Measurements from ENCODE around the gene PSMD8. TPM values are rescaled to one million over a fixed set of nuclear protein-coding genes. Genes with fewer than 3 reads are reported as not detected.

The PSMD8 gene
- total RNA-seq, 1 donor from 2014 or later, result 162 TPM

- H3K4me3 Mint-ChIP-seq (ENCODE audit: unreplicated experiment), result no peak overlapping the region
- DNase-seq (ENCODE audit: extremely low spot score, unreplicated experiment), result no peak
- H3K36me3 Mint-ChIP-seq (ENCODE audit: unreplicated experiment), result no peaks in the 10 kb centered on the region
- H3K9me3 Mint-ChIP-seq (ENCODE audit: unreplicated experiment), result no peaks in the 10 kb centered on the region
- peaks cover 13% of the 10 kb centered on the region for H3K27me3 Mint-ChIP-seq (ENCODE audit: unreplicated experiment)
- no peak for TF ChIP-seq CTCF (IDR thresholded peaks at IDR 0.05)
- peaks cover 10% of the 10 kb centered on the region for H3K4me1 Mint-ChIP-seq (ENCODE audit: unreplicated experiment)
- H3K27ac Mint-ChIP-seq (ENCODE audit: unreplicated experiment), result no peak overlapping the region
Measured at GRCh38 chr19:38370299-38370698, 4.1 kb upstream of the PSMD8 start.

GRCh38 chr19:38371081-38371480 lies 3.3 kb upstream of the PSMD8 start:
- Mint-ChIP-seq H3K27me3 (ENCODE audit: unreplicated experiment) (peaks cover 13% of the 10 kb centered on the region), H3K36me3 (ENCODE audit: unreplicated experiment) (no peaks in the 10 kb centered on the region), H3K4me3 (ENCODE audit: unreplicated experiment) (no peak overlapping the region)

GRCh38 chr19:38373907-38374331 lies 452 bp upstream of the PSMD8 start:
- Mint-ChIP-seq H3K27ac (ENCODE audit: unreplicated experiment) (peak overlapping the region; percentile 96), H3K9me3 (ENCODE audit: unreplicated experiment) (no peaks in the 10 kb centered on the region), H3K27me3 (ENCODE audit: unreplicated experiment) (peaks cover 13% of the 10 kb centered on the region), H3K4me1 (ENCODE audit: unreplicated experiment) (peaks cover 24% of the 10 kb centered on the region), H3K4me3 (ENCODE audit: unreplicated experiment) (peak overlapping the region; percentile 100), H3K36me3 (ENCODE audit: unreplicated experiment) (no peaks in the 10 kb centered on the region)
- no peak for TF ChIP-seq CTCF (IDR thresholded peaks at IDR 0.05)
- DNase-seq (ENCODE audit: extremely low spot score, unreplicated experiment), result no peak

More at GRCh38 chr19:38371081-38371480, 3.3 kb upstream of the PSMD8 start:
- Mint-ChIP-seq H3K27ac (ENCODE audit: unreplicated experiment) (no peak overlapping the region), H3K9me3 (ENCODE audit: unreplicated experiment) (no peaks in the 10 kb centered on the region), H3K4me1 (ENCODE audit: unreplicated experiment) (peaks cover 18% of the 10 kb centered on the region)
- TF ChIP-seq CTCF (IDR thresholded peaks at IDR 0.05), result no peak
- DNase-seq (ENCODE audit: extremely low spot score, unreplicated experiment), result no peak

- Mint-ChIP-seq H3K36me3 (ENCODE audit: unreplicated experiment) (peaks cover 6% of the 10 kb centered on the region), H3K4me1 (ENCODE audit: unreplicated experiment) (peaks cover 24% of the 10 kb centered on the region), H3K27me3 (ENCODE audit: unreplicated experiment) (peaks cover 13% of the 10 kb centered on the region), H3K27ac (ENCODE audit: unreplicated experiment) (peak overlapping the region; percentile 99), H3K4me3 (ENCODE audit: unreplicated experiment) (peak overlapping the region; percentile 100), H3K9me3 (ENCODE audit: unreplicated experiment) (no peaks in the 10 kb centered on the region)
- TF ChIP-seq CTCF (IDR thresholded peaks at IDR 0.05), result no peak
- DNase-seq (ENCODE audit: extremely low spot score, unreplicated experiment), result no peak
Measured at GRCh38 chr19:38375098-38375493, 725 bp downstream of the PSMD8 start.

GRCh38 chr19:38375748-38376147 lies 1.4 kb downstream of the PSMD8 start:
- Mint-ChIP-seq H3K4me1 (ENCODE audit: unreplicated experiment) (peaks cover 24% of the 10 kb centered on the region), H3K27me3 (ENCODE audit: unreplicated experiment) (peaks cover 7% of the 10 kb centered on the region), H3K9me3 (ENCODE audit: unreplicated experiment) (no peaks in the 10 kb centered on the region), H3K27ac (ENCODE audit: unreplicated experiment) (peak overlapping the region; percentile 99), H3K36me3 (ENCODE audit: unreplicated experiment) (peaks cover 6% of the 10 kb centered on the region), H3K4me3 (ENCODE audit: unreplicated experiment) (peak overlapping the region; percentile 100)
- TF ChIP-seq CTCF (IDR thresholded peaks at IDR 0.05), result no peak
- DNase-seq (ENCODE audit: extremely low spot score, unreplicated experiment), result no peak

Data from osteocyte (in vitro differentiated cells).